Measurements from ENCODE around the gene GLMN. TPM values are rescaled to one million over a fixed set of nuclear protein-coding genes. Genes with fewer than 3 reads are reported as not detected.

Gene GLMN
- total and polyA plus RNA-seq, 2 of the 13 experiments (the other 11 are each of a cell fraction or from before 2014, with no cell fraction given): 5.9 to 18.4 TPM

GRCh38 chr1:92211166-92211565 is 87.6 kb downstream of the GLMN start:
- Histone ChIP-seq H4K20me1 (ENCODE audit: insufficient read depth, low read length) (no peaks in the 10 kb centered on the region), H3K4me1 (ENCODE audit: insufficient read depth, low read length) (no peaks in the 10 kb centered on the region), H3K79me2 (ENCODE audit: insufficient read depth, low read length) (no peaks in the 10 kb centered on the region), H3K9ac (ENCODE audit: insufficient read depth, low read depth, low read length) (no peak overlapping the region), H3K27ac (ENCODE audit: extremely low read length, insufficient read depth, low read length) (no peak overlapping the region), H3K27me3 (ENCODE audit: control insufficient read depth in 1 of 2, insufficient read depth in 2 of 2, low read length in 2 of 2) (no peaks in the 10 kb centered on the region; a peak in 2 of 5 replicates), H3K4me2 (ENCODE audit: low read depth, low read length) (no peak overlapping the region), H3K4me3 (replicated peaks in 1 of 3; ENCODE audit: insufficient read depth in 1 of 3, low read depth in 2 of 3, low read length in 3 of 3) (no peak overlapping the region), H3K36me3 (replicated peaks in 1 of 2; ENCODE audit: control insufficient read depth in 1 of 2, insufficient read depth in 2 of 2, low read length in 2 of 2) (no peaks in the 10 kb centered on the region), H2AFZ (ENCODE audit: low read length) (no peak overlapping the region), H3K9me3 (ENCODE audit: low read length) (peaks cover 4% of the 10 kb centered on the region; the same call in 1 of the 2 replicates)
- DNase-seq (ENCODE audit: low spot score) (no peak), FAIRE-seq (no peak), ATAC-seq (no peak)
- in situ Hi-C loops (cut with HindIII; ENCODE audit: extremely low pct_ligation_motif_present, low pct_unique_long_range_greater_than_20kb): no loop called here
- intact Hi-C loops (cut with micrococcal nuclease; ENCODE audit: unreplicated experiment): no loop called here
- BruUV-seq (replicated peaks): no TSS peak
- CTCF ChIA-PET (ENCODE audit: low intra/inter-chr PET ratio, low total read pairs): no interaction called here
- POLR2A ChIA-PET: no interaction called here
- 56% methylated on average over 2 of the region's 2 CpGs for WGBS (ENCODE audit: low lambda C conversion rate)
- TF ChIP-seq TFAP4 (IDR thresholded peaks at IDR 0.05; ENCODE audit: borderline replicate concordance, low read depth) (no peak), SAFB2 (CRISPR knock-in tag; IDR thresholded peaks at IDR 0.05; ENCODE audit: borderline replicate concordance, low read depth) (no peak), KDM2A (CRISPR knock-in tag; IDR thresholded peaks at IDR 0.05; ENCODE audit: borderline replicate concordance, low read depth) (no peak), HNF1A (IDR thresholded peaks at IDR 0.05; ENCODE audit: low read depth) (no peak), HNF1A (CRISPR knock-in tag; IDR thresholded peaks at IDR 0.05; ENCODE audit: borderline replicate concordance) (no peak), ONECUT2 (CRISPR knock-in tag; IDR thresholded peaks at IDR 0.05) (no peak), AGO2 (optimal IDR thresholded peaks at IDR 0.05; ENCODE audit: low read depth, low read length) (no peak)
